ENCODE results near the gene ARHGEF12.

Gene ARHGEF12

DNA sequence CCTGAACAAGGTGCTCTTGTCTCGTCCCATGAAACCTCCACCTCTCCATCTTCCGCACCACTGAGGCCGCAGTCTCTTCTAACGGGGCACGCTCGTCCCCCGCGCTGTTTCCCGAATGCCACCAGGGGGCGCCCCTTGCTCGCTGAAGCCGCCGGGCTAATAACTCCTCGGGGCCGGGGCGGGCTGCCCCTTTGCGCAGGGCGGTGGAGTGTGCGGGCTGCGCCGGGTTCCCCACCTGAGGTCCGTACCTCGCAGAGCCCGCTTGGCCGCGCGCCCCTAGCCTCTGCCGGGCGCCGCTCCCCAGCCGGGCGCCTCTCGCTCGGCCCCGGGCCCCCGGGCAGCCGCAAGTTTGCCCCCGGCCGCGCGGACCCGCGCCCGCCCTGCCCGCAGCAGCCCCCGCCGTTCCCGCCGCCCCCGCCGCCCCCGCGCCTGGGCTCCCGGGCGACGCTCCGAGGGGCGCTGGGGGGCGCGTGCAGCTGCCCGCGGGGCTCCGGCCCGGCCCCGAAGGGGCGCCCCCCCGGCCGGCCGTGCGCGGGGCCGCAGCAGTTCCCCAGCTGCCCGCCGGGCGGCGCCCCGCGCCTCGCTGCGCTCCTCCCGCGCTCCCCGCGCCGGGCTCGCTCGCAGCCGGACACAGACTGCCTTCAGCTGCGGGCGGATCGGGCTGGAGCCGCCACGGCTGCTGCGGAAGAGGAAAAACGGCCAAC, 175.1 kb downstream of the ARHGEF12 start, which contains the start of gene GRIK4:
Gene GRIK4, plus strand, starts transcription at position 633 of the 704 bp plus-strand sequence. CDS start 148,571 bp downstream, outside the sequence.
- no peak within 1 kb of the TSS for H2BK5ac ChIP-seq (ENCODE audit: low read length)
- H3K79me1 ChIP-seq (ENCODE audit: low read length) = no peaks in the 10 kb centered on the region
- peak within 1 kb of the TSS; percentile 82 for H3K18ac ChIP-seq (ENCODE audit: low read length)
- no peaks in the 10 kb centered on the region for H3K36me3 ChIP-seq (ENCODE audit: control insufficient read depth, insufficient read depth, low read length)
- H3K4me3 ChIP-seq (ENCODE audit: low read length) = no peak within 1 kb of the TSS
- H2AK5ac ChIP-seq (ENCODE audit: low read length) = no peak within 1 kb of the TSS
- H3K23ac ChIP-seq (ENCODE audit: low read length) = no peak within 1 kb of the TSS
- H3K9ac ChIP-seq (ENCODE audit: low read length) = peak within 1 kb of the TSS; percentile 49
- no peak within 1 kb of the TSS for H4K8ac ChIP-seq (ENCODE audit: low read depth, low read length)
- H3K56ac ChIP-seq (ENCODE audit: low read length) = peak within 1 kb of the TSS; percentile 70
- peak within 1 kb of the TSS; percentile 78 for H3K4me2 ChIP-seq (ENCODE audit: low read length)
- H3K4ac ChIP-seq (ENCODE audit: low read depth, low read length) = no peak within 1 kb of the TSS
- WGBS (ENCODE audit: extremely low coverage, insufficient coverage, low lambda C conversion rate) = no CpG with 5 or more reads among the region's 95 CpGs
- H4K5ac ChIP-seq (ENCODE audit: low read length) = no peak within 1 kb of the TSS
- H3K27me3 ChIP-seq (ENCODE audit: insufficient read depth, low read length, poor library complexity) = no peaks in the 10 kb centered on the region
- H3K4me1 ChIP-seq (ENCODE audit: control insufficient read depth, low read depth, low read length) = no peaks in the 10 kb centered on the region
- no peak within 1 kb of the TSS for H3K27ac ChIP-seq (ENCODE audit: low read depth, low read length)
- no peaks in the 10 kb centered on the region for H3K79me2 ChIP-seq (ENCODE audit: control insufficient read depth, insufficient read depth, low read length)
- no peak within 1 kb of the TSS for H2BK120ac ChIP-seq (ENCODE audit: low read depth, low read length)
- peak; percentile 82 for DNase-seq
- no peak within 1 kb of the TSS for H2BK15ac ChIP-seq (replicated peaks; ENCODE audit: low read depth)

- H2BK120ac ChIP-seq (ENCODE audit: low read depth, low read length) = no peak overlapping the region
- H3K9ac ChIP-seq (ENCODE audit: low read length) = peak overlapping the region; percentile 49
- H2AK5ac ChIP-seq (ENCODE audit: low read length) = no peak overlapping the region
- H2BK15ac ChIP-seq (replicated peaks; ENCODE audit: low read depth) = no peak overlapping the region
- no peaks in the 10 kb centered on the region for H3K79me1 ChIP-seq (ENCODE audit: low read length)
- peak overlapping the region; percentile 67 for H3K56ac ChIP-seq (ENCODE audit: low read length)
- no peak for DNase-seq
- H3K4me1 ChIP-seq (ENCODE audit: control insufficient read depth, low read depth, low read length) = no peaks in the 10 kb centered on the region
- H3K23ac ChIP-seq (ENCODE audit: low read length) = no peak overlapping the region
- H4K5ac ChIP-seq (ENCODE audit: low read length) = no peak overlapping the region
- no peak overlapping the region for H3K27ac ChIP-seq (ENCODE audit: low read depth, low read length)
- WGBS (ENCODE audit: extremely low coverage, insufficient coverage, low lambda C conversion rate) = no CpG with 5 or more reads among the region's 73 CpGs
- H2BK5ac ChIP-seq (ENCODE audit: low read length) = no peak overlapping the region
- H3K27me3 ChIP-seq (ENCODE audit: insufficient read depth, low read length, poor library complexity) = no peaks in the 10 kb centered on the region
- no peaks in the 10 kb centered on the region for H3K79me2 ChIP-seq (ENCODE audit: control insufficient read depth, insufficient read depth, low read length)
- no peak overlapping the region for H4K8ac ChIP-seq (ENCODE audit: low read depth, low read length)
- no peak overlapping the region for H3K4ac ChIP-seq (ENCODE audit: low read depth, low read length)
- no peak overlapping the region for H3K4me3 ChIP-seq (ENCODE audit: low read length)
- H3K18ac ChIP-seq (ENCODE audit: low read length) = no peak overlapping the region
- H3K4me2 ChIP-seq (ENCODE audit: low read length) = peak overlapping the region; percentile 78
- no peaks in the 10 kb centered on the region for H3K36me3 ChIP-seq (ENCODE audit: control insufficient read depth, insufficient read depth, low read length)
Observed at GRCh38 chr11:120511820-120512738, 175.9 kb downstream of the ARHGEF12 start.

DNA sequence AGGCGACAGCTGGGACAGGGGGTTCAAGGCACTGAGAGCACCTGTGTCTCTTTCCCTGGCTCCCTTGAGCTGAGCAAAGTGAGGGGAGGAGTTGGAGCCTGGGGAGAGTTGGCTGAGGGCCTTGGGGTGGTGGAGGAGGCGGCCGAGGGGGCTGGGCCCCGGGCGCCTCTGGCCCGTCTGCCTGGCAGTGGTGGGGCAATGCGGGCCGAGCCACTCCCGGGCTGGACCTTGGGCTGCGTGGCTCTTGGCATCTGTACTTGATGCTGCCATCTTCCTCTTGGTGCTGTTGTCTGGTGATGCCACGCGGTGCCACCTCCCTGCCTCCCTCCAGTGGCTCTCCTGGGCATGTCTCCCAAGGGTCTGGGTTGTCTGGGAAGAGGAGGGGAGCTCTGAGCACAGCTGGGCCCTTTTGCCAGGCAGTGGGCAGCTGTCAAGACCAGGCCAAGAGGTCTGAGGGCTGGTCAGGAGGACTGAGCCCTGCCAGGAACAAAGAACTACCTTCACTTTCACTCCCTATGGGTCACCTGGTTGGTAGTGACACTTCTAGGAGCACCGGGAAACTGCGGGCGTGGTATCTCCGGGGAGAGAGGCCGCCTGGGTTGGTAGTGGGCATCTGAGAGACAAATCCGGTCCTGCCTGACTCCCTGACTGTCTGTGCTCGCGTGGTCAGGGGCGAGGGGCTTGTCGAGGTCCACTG, 176.7 kb downstream of the ARHGEF12 start:
- WGBS (ENCODE audit: extremely low coverage, insufficient coverage, low lambda C conversion rate) = no CpG with 5 or more reads among the region's 22 CpGs
- peaks cover 2% of the 10 kb centered on the region for H3K4me1 ChIP-seq (ENCODE audit: control insufficient read depth, low read depth, low read length)
- H3K27ac ChIP-seq (ENCODE audit: low read depth, low read length) = no peak overlapping the region
- no peaks in the 10 kb centered on the region for H3K79me2 ChIP-seq (ENCODE audit: control insufficient read depth, insufficient read depth, low read length)
- no peak for DNase-seq
- H3K79me1 ChIP-seq (ENCODE audit: low read length) = no peaks in the 10 kb centered on the region
- H3K4me2 ChIP-seq (ENCODE audit: low read length) = no peak overlapping the region
- no peak overlapping the region for H3K4ac ChIP-seq (ENCODE audit: low read depth, low read length)
- no peak overlapping the region for H3K18ac ChIP-seq (ENCODE audit: low read length)
- no peak overlapping the region for H3K56ac ChIP-seq (ENCODE audit: low read length)
- no peak overlapping the region for H2BK15ac ChIP-seq (replicated peaks; ENCODE audit: low read depth)
- H4K5ac ChIP-seq (ENCODE audit: low read length) = no peak overlapping the region
- H3K27me3 ChIP-seq (ENCODE audit: insufficient read depth, low read length, poor library complexity) = no peaks in the 10 kb centered on the region
- H3K23ac ChIP-seq (ENCODE audit: low read length) = no peak overlapping the region
- no peak overlapping the region for H3K9ac ChIP-seq (ENCODE audit: low read length)
- H3K4me3 ChIP-seq (ENCODE audit: low read length) = no peak overlapping the region
- no peak overlapping the region for H2BK5ac ChIP-seq (ENCODE audit: low read length)
- no peak overlapping the region for H4K8ac ChIP-seq (ENCODE audit: low read depth, low read length)
- H2BK120ac ChIP-seq (ENCODE audit: low read depth, low read length) = no peak overlapping the region
- H2AK5ac ChIP-seq (ENCODE audit: low read length) = no peak overlapping the region
- H3K36me3 ChIP-seq (ENCODE audit: control insufficient read depth, insufficient read depth, low read length) = no peaks in the 10 kb centered on the region

DNA sequence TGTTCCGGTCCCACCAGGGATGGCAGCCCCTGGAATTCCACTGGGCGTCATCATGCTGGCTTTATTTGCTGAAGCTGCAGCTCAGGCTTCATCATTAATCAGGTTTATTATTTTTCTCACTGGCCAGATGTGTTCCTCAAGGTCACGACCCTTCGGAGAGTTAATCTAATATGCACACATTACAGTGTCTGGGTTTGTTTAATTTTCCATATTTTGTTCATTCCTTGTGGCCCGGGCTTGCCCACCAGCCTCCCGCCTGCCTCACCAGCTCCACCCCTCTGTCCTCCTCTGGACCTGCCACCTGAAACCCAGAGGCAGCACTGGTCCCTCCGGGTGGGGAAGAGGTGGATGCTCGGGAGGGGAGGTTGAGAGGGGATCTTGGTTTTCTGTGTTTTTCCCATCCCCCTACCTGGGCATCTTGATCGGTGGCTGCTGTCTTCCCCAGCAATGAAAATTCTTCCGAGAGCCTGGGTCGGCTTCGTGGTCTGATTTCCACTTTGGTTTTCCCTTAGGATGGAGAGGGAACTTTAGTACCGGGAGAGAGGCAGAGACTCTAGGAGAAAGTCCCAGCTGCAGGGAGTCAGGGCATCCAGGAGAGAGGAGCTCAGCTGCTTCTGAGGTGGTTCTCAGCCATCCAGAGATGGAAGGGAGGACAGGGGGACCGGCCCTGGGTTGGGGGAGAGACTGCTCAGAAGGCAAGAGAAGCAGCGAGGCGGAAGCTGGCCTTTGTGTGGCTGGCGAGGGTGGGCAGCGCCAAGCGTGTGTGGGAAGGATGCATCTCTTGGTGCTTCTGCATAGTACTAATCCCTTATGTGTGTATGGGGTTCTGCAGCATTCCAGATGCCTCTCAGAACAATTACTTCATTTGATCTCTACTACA, 177.5 kb downstream of the ARHGEF12 start:
- no peak overlapping the region for H3K27ac ChIP-seq (ENCODE audit: low read depth, low read length)
- H2AK5ac ChIP-seq (ENCODE audit: low read length) = no peak overlapping the region
- H4K8ac ChIP-seq (ENCODE audit: low read depth, low read length) = no peak overlapping the region
- no peak overlapping the region for H3K4me2 ChIP-seq (ENCODE audit: low read length)
- no peak overlapping the region for H3K4me3 ChIP-seq (ENCODE audit: low read length)
- no peaks in the 10 kb centered on the region for H3K27me3 ChIP-seq (ENCODE audit: insufficient read depth, low read length, poor library complexity)
- H2BK5ac ChIP-seq (ENCODE audit: low read length) = no peak overlapping the region
- H4K5ac ChIP-seq (ENCODE audit: low read length) = no peak overlapping the region
- DNase-seq = no peak
- H3K79me2 ChIP-seq (ENCODE audit: control insufficient read depth, insufficient read depth, low read length) = no peaks in the 10 kb centered on the region
- peaks cover 2% of the 10 kb centered on the region for H3K4me1 ChIP-seq (ENCODE audit: control insufficient read depth, low read depth, low read length)
- no peak overlapping the region for H2BK120ac ChIP-seq (ENCODE audit: low read depth, low read length)
- no CpG with 5 or more reads among the region's 19 CpGs for WGBS (ENCODE audit: extremely low coverage, insufficient coverage, low lambda C conversion rate)
- no peak overlapping the region for H3K18ac ChIP-seq (ENCODE audit: low read length)
- no peaks in the 10 kb centered on the region for H3K79me1 ChIP-seq (ENCODE audit: low read length)
- no peak overlapping the region for H3K4ac ChIP-seq (ENCODE audit: low read depth, low read length)
- H3K36me3 ChIP-seq (ENCODE audit: control insufficient read depth, insufficient read depth, low read length) = no peaks in the 10 kb centered on the region
- H3K56ac ChIP-seq (ENCODE audit: low read length) = no peak overlapping the region
- H3K9ac ChIP-seq (ENCODE audit: low read length) = no peak overlapping the region
- H2BK15ac ChIP-seq (replicated peaks; ENCODE audit: low read depth) = no peak overlapping the region
- H3K23ac ChIP-seq (ENCODE audit: low read length) = no peak overlapping the region

- Histone ChIP-seq H2AK5ac (ENCODE audit: low read length) (no peak overlapping the region), H3K9ac (ENCODE audit: low read length) (no peak overlapping the region), H4K5ac (ENCODE audit: low read length) (no peak overlapping the region), H3K56ac (ENCODE audit: low read length) (no peak overlapping the region), H3K4me1 (ENCODE audit: control insufficient read depth, low read depth, low read length) (peaks cover 2% of the 10 kb centered on the region), H3K4me2 (ENCODE audit: low read length) (no peak overlapping the region), H3K27me3 (ENCODE audit: insufficient read depth, low read length, poor library complexity) (no peaks in the 10 kb centered on the region), H3K18ac (ENCODE audit: low read length) (no peak overlapping the region), H3K4me3 (ENCODE audit: low read length) (no peak overlapping the region), H3K79me2 (ENCODE audit: control insufficient read depth, insufficient read depth, low read length) (no peaks in the 10 kb centered on the region), H2BK15ac (replicated peaks; ENCODE audit: low read depth) (no peak overlapping the region), H2BK120ac (ENCODE audit: low read depth, low read length) (no peak overlapping the region), H3K79me1 (ENCODE audit: low read length) (no peaks in the 10 kb centered on the region), H4K8ac (ENCODE audit: low read depth, low read length) (no peak overlapping the region), H2BK5ac (ENCODE audit: low read length) (no peak overlapping the region), H3K23ac (ENCODE audit: low read length) (no peak overlapping the region), H3K4ac (ENCODE audit: low read depth, low read length) (no peak overlapping the region), H3K36me3 (ENCODE audit: control insufficient read depth, insufficient read depth, low read length) (no peaks in the 10 kb centered on the region), H3K27ac (ENCODE audit: low read depth, low read length) (no peak overlapping the region)
- no CpG with 5 or more reads among the region's 14 CpGs for WGBS (ENCODE audit: extremely low coverage, insufficient coverage, low lambda C conversion rate)
- DNase-seq = no peak
Observed at GRCh38 chr11:120514541-120515121, 178.4 kb downstream of the ARHGEF12 start.

All from mesendoderm (in vitro differentiated cells).